Measurements from ENCODE around the gene CPLX4.

Gene CPLX4, protein sequence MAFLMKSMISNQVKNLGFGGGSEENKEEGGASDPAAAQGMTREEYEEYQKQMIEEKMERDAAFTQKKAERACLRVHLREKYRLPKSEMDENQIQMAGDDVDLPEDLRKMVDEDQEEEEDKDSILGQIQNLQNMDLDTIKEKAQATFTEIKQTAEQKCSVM

DNA sequence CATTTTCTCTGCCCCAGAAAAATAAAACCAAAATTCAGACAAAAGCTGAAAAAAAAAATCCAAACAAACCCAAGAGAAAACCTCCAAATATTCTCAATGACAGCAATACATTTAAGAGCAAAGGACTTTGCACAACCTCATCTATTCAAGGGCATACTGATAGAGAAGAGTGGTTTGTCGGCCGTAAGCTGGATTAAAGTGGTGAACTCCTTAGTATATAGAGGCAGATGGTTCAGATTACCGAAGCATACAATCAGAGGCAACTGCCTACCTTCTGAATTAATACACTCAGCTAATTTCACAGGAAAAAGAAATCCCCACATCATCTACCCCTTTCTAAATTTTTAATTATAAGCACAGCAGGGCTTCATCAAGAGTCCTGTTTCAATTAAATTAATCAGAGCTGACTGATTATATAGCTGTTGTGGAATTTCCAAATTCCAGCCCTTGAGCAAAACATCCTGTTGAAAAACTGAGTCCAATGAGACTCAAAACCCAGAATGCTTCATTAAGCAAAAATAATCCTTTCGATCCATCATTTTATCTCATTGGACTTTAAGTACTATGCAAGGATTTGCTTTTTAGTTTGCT lies at the start of gene CPLX4:
TSS of gene CPLX4 (minus strand) at position 190 of the 591 bp plus-strand sequence. CDS start at position 3, 187 bp downstream.
- no peak within 1 kb of the TSS for H3K4me3 ChIP-seq (ENCODE audit: low read depth, low read length)
- no peak for DNase-seq (ENCODE audit: low read depth)
- TF ChIP-seq, protein P1, sequence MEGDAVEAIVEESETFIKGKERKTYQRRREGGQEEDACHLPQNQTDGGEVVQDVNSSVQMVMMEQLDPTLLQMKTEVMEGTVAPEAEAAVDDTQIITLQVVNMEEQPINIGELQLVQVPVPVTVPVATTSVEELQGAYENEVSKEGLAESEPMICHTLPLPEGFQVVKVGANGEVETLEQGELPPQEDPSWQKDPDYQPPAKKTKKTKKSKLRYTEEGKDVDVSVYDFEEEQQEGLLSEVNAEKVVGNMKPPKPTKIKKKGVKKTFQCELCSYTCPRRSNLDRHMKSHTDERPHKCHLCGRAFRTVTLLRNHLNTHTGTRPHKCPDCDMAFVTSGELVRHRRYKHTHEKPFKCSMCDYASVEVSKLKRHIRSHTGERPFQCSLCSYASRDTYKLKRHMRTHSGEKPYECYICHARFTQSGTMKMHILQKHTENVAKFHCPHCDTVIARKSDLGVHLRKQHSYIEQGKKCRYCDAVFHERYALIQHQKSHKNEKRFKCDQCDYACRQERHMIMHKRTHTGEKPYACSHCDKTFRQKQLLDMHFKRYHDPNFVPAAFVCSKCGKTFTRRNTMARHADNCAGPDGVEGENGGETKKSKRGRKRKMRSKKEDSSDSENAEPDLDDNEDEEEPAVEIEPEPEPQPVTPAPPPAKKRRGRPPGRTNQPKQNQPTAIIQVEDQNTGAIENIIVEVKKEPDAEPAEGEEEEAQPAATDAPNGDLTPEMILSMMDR (IDR thresholded peaks at IDR 0.05; ENCODE audit: low read depth, low read length), result no peak
- TF ChIP-seq MYC (IDR thresholded peaks at IDR 0.05; ENCODE audit: low read depth, low read length) (no peak), POLR2A (IDR thresholded peaks at IDR 0.05; ENCODE audit: extremely low read depth, insufficient read length) (no peak)
- TF ChIP-seq, protein P2, sequence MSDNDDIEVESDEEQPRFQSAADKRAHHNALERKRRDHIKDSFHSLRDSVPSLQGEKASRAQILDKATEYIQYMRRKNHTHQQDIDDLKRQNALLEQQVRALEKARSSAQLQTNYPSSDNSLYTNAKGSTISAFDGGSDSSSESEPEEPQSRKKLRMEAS (IDR thresholded peaks at IDR 0.05; ENCODE audit: low read depth, low read length), result no peak

DNA sequence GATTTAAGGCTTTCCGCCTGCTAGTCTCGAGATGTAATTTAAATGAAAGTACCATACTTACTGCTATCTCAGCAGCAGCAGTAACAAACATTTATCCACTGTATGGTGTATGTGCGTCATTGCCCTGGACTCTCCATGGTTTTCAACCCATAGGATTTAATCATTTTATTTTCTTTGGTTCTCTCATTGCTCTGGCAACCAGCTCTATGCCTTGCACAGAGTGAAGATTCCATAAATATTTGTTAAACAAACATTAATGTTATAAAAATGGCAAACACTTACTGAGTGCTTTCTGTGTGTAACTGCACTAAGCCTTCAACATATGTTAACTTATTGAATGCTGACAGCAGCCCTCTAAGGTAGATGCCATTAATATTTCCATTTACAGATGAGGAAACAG lies 41.9 kb upstream of the CPLX4 start:
- TF ChIP-seq, protein P1 (IDR thresholded peaks at IDR 0.05; ENCODE audit: low read depth, low read length), result no peak
- TF ChIP-seq POLR2A (IDR thresholded peaks at IDR 0.05; ENCODE audit: extremely low read depth, insufficient read length) (no peak), MYC (IDR thresholded peaks at IDR 0.05; ENCODE audit: low read depth, low read length) (no peak)
- TF ChIP-seq, protein P2 (IDR thresholded peaks at IDR 0.05; ENCODE audit: low read depth, low read length), result no peak
- H3K4me3 ChIP-seq (ENCODE audit: low read depth, low read length), result no peak overlapping the region
- no peak for DNase-seq (ENCODE audit: low read depth)

DNA sequence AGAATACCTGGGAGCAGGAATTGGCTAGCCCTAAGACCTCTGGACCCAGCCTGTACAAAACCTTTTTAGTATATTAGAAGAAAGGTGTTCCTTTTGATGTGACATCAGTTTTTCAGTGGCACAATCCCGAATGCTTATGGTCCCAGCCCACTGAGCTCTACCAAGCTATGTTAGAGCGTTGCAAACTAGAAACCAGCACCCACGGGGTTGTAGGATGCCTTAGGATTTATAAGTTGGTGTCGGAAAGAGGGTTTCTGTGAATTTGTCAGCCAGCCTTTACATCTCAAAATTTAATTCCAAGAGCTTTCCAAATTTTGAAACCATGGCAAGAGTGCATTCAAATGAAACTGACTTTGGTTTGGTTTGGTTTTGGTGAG lies 41.1 kb upstream of the CPLX4 start:
- no peak for DNase-seq (ENCODE audit: low read depth)
- H3K4me3 ChIP-seq (ENCODE audit: low read depth, low read length), result peak overlapping the region; percentile 41
- TF ChIP-seq, protein P2 (IDR thresholded peaks at IDR 0.05; ENCODE audit: low read depth, low read length), result no peak
- TF ChIP-seq POLR2A (IDR thresholded peaks at IDR 0.05; ENCODE audit: extremely low read depth, insufficient read length), result no peak
- no peak for TF ChIP-seq MYC (IDR thresholded peaks at IDR 0.05; ENCODE audit: low read depth, low read length)
- TF ChIP-seq, protein P1 (IDR thresholded peaks at IDR 0.05; ENCODE audit: low read depth, low read length), result no peak

DNA sequence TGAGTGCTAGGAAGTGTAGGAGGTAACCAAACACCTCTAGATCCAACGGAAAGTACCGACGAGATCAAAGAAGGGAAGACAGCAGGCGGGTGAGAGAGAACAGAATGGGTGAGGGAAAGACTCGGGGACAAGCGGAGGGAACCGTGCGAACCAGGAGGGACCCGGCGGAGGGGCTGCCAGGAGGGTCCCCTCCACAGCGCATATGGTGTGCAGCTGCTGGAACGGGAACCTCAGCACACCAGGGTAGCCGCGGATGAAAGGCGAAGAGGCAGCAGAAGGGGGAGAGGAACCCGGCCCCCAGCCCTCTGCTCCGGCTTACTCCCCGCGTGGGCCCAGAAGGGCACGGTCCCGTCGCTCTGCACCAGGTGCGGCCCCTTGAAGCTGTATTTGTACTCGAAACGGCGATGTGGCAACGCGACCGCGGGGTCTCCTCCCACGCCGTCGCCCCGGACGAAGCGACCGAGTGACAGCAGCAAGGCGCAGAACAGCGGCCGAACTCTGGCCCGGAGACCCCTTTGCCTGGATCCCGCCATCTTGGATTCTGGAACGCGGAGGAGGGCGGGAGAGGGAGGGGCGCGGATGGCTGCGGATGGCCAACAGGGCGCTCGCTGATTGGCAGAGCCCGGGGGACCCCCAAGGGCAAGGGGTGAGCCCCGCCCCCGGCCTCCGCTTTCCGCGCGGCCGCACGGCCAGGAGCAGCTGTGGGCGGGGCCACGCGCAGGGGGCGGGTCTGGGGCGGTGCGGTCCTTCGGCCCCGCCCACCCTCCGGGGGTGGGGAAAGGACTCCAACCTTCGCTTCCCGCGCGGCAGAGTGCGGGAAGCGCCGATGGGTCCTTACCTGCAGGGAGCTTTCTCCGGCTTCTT lies 40.5 kb upstream of the CPLX4 start, which contains the start of gene LMAN1:
TSS of gene LMAN1 (minus strand) at position 554 of the 864 bp plus-strand sequence. CDS start at position 533, 21 bp downstream.
- DNase-seq (ENCODE audit: low read depth), result peak; percentile 92
- TF ChIP-seq, protein P2 (IDR thresholded peaks at IDR 0.05; ENCODE audit: low read depth, low read length), result no peak
- TF ChIP-seq MYC (IDR thresholded peaks at IDR 0.05; ENCODE audit: low read depth, low read length) (no peak), POLR2A (IDR thresholded peaks at IDR 0.05; ENCODE audit: extremely low read depth, insufficient read length) (peak; percentile 51)
- TF ChIP-seq, protein P1 (IDR thresholded peaks at IDR 0.05; ENCODE audit: low read depth, low read length), result no peak

DNA sequence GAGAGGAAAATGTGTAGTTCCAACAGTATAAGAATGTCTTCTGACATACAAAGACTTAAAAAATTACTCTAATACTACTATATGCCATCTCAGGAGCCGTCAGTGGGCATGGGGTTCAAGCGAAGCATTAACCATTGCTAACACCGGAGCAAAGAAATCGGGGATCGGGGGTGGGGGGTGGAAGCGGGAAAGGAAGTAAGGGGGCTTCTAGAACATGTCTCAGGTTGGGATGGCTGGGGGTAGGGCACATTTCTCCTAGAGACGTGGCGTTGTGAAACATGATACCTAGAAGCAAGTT lies 39.9 kb upstream of the CPLX4 start:
- H3K4me3 ChIP-seq (ENCODE audit: low read depth, low read length), result peak overlapping the region; percentile 94
- TF ChIP-seq POLR2A (IDR thresholded peaks at IDR 0.05; ENCODE audit: extremely low read depth, insufficient read length), result no peak
- TF ChIP-seq, protein P2 (IDR thresholded peaks at IDR 0.05; ENCODE audit: low read depth, low read length), result no peak
- TF ChIP-seq, protein P1 (IDR thresholded peaks at IDR 0.05; ENCODE audit: low read depth, low read length), result no peak
- no peak for TF ChIP-seq MYC (IDR thresholded peaks at IDR 0.05; ENCODE audit: low read depth, low read length)
- DNase-seq (ENCODE audit: low read depth), result no peak

More for the DNA sequence above, 40.5 kb upstream of the CPLX4 start, which contains the start of gene LMAN1:
- peak within 1 kb of the TSS; percentile 94 for H3K4me3 ChIP-seq (ENCODE audit: low read depth, low read length)

Data from NB4 (cell line).